Ammon's horn (tissue), 1 donor: Measurements from ENCODE around the gene ARHGAP21.
"Not testable (repeated sequence)": the region's sequence is repeated elsewhere in the genome, so short reads cannot be mapped to it uniquely, and the experiment has no call there.

Experiments
- DNase-seq: peaks from one replicate; pipeline ENCODE4 v3.0.0-alpha.2; 2016; ENCODE audit warnings: low spot score

Gene ARHGAP21

DNA sequence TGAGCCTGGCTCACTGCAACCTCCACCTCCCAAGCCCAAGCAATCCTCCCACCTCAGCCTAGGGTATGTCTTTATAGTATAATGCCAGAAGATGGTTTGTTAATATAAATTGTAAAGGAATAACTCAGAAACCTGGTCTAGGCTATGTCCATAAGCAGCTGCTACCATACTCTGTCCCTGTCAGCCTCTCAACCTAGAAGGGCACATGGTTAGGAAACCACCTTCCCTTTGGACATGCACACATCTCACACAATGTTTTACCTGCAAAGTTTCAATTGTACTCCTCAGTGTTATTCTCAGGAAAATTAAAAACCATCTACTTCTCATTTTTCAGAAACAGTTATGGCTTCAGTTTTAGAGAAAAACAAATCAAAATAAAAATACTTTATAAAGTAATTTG lies 40.1 kb downstream of the ARHGAP21 start:
- no peak for DNase-seq

DNA sequence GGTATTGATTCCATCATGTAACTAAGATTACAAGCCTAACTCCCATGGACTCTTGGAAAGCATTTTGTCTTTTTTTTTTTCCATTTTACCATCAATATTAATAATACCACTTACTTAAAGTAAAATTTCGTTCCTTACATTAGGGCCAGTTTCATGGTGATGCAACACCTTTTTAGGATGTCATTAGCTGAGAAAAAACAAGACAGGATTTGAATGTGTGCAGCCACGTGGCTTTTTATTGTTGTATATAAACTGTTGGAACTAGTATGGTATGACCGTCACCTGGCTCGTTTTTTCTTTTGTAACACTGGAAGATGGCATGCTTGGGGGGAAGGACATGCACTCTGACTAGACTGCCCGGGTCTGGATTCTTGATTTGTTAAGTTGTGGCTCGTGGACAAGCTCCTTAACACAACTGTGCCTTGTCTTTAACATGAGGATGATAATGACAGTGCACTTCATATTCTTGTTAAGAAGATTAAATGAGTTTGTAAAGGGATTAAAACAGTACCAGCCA lies 42.1 kb downstream of the ARHGAP21 start:
- no peak for DNase-seq

DNA sequence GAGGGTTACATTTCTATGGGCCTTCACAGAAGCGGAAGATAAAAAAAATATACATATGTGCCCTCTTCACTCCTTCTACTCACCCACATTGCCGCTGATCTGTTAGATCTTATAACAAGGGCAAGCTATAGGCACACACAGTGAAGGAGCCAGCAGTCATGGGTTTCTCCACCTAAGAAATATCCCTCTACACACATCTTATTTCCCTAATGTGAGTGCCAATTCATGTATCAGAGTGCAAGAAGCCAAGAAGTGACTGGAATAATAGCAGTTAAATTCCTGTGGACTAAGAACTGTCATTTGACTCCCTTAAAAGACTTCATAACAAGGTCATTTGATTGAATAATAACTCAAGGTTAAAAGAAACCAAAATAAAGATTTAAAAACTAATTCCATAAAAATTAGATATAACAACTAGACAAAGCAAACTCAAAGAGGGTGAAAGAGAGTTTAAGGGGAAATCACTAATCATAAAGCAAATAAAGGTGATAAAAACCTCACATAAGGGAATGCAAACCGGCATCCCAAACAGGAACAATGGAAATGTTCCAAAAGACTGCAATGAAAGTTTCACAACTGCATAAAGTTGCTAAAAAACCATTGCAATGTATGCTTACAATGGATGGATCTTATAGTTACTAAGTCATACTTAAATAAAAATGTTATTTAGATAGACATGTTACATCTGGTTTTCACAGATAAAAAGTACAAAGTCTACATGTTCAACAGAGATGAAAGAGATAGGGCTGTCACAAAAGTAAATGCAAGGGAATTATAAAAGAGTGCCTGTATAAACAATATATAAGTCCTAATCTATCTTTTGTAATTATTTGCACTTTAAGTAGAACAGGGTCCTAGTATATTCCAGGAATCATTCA lies 42.8 kb downstream of the ARHGAP21 start:
- DNase-seq, result no peak

DNA sequence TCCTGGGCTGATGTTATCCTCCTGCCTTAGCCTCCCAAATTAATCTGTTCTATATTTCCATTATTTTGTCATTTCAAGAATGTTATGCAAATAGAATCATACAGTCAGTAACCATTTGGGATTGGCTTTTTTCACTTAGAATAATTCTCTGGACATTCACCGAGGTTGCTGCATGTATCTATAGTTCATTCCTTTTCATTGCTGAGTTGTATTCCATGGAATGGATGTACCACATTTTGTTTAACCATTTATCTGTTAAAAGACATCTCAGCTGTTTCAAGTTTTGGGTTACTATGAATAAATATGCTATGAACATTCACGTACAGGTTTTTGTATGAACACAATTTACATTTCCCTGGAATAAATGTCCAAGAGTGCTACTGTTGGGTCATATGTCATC lies 44.9 kb downstream of the ARHGAP21 start:
- DNase-seq, result no peak

DNA sequence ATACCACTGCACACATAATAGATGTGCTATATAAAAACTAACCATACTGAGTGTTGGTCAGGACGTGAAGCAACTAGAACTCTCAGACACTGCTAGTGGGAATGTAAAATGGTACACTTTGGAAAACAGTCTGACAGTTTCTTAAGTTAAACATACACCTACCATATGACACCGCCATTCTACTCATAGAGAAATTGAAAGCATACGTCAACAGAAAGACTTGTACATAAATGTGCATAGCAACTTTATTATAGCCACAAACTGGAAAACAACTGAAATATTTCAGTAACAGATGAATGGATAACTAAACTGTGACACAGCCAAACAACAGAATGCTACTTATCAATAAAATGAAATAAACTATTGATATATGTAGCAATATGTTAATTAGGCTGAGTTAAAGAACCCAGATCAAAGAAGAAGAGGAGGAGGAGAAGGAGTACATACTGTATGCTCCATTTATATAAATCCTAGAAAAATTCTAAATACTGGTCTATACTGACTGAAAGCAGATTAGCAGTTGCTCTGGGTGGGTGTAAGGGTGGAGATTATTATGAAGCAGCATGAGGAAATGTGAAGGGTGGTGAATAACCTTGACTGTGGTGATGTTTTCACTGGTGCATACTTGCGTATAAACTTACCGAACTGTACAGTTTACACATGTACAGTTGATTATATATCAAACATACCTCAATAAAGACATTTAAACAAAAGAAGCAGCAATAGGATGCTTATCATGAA lies 48.6 kb downstream of the ARHGAP21 start:
- no peak for DNase-seq

DNA sequence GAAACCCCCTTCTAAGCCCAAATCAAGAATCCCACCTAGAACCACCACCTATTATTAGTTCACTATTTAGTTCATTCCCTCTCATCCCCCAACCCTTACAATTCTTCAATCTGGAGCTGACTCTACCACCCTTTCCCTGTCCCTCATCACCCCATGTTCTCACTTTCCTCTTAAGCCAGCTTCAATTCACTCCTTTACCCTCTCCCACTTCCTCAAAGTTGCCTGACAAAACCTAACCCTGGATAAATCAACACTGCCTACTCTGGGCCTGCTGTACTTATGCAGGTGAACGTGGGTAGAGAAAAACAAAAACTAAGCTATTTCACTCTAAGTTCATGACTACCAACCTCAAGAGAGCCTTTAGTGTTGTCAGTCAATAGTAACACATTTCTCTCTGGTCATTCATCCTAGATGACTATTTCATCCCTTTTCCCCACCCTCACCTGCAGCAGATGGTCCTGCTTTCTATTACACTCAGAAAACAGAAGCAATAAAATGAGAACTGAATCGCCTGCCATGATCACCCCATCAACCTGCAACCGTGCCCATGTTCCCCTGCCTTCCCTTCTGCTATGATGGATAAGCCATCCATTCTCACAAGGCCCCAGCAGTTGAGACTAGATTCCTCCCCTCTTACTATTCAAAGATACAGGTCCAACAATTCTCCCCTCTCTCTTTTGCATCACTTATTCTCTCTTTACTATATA lies 52.6 kb downstream of the ARHGAP21 start:
- no peak for DNase-seq

DNA sequence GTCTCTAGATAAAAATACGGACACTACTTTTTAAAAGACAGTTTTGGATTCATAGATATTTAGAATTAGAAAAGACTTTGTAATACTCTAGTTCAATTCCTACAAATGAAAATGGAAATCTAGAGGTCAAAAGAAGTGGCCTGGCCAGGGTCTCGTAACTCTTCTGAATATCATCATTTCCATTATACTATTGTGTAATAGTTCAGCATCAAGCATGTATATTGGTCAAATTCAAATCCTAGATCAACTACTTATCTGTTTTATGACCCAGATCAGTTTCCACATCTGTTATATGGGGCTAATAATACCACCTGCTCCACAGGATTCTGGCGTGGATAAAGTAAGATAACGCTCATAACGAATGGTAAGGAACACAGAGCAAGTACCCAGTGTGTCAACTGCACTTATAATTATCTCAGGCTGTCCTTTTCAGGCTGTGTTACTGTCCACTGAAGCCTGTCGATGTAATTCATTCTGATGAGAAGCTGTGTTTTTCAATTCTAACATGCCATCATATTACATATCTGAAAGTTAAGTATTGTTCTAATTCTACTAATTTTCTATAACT lies 54.3 kb downstream of the ARHGAP21 start:
- DNase-seq, result no peak

DNA sequence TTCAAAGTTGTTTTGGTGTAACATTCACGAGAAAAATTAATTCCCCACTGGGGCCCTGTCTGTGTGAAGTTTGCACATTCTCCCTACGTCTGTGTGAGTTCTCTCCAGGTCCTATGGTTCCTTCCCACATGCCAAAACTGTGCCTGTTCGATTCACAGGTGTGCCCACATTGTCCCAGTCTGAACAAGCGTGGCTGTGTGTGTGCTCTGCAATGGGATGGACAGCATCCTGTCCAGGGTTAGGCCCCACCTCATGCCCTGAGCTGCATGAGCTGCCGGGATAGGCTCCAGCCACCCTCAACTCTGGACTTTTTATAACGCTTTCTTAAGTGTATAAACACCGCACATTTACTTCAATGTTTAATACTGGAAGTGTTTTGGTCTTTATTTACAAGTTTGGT lies 55.4 kb downstream of the ARHGAP21 start:
- no peak for DNase-seq

DNA sequence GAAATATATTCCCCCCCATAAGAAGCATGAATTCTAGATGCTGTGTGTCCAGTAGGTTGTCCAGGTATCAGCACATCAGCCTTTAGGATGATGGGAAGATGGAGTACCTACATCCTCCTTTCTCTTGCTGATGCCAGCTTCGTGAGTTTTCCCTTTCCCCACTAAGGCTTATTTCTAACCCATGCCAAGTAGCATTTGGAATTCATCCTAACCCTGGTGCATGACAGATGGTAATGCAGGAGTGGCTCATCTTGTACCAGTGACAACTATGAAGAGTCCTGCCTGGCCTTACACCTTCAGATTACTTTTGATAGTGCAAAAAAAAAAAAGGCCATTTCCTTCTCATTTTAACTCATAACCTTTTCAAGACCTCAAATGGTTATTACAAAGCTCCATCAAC lies 58.7 kb downstream of the ARHGAP21 start:
- DNase-seq, result peak; percentile 53

DNA sequence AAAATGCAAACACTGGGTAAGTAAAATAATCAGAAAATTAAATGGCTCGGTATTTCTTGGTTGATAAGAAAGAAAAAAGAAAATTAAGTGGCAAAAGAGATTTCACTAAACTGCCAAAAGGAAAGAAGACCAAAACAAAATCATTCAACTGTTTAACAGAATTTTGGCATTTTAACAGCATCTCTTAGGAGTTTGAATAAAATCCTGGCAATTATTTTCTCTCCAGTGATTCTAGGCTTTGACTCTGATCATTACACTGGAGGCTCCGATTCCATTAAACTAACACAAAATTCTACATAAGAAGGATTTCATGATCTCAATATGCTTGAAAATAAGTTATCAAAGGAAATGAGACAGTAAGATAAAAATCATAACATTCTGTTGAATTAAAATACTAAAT lies 62.3 kb downstream of the ARHGAP21 start:
- DNase-seq, result no peak

DNA sequence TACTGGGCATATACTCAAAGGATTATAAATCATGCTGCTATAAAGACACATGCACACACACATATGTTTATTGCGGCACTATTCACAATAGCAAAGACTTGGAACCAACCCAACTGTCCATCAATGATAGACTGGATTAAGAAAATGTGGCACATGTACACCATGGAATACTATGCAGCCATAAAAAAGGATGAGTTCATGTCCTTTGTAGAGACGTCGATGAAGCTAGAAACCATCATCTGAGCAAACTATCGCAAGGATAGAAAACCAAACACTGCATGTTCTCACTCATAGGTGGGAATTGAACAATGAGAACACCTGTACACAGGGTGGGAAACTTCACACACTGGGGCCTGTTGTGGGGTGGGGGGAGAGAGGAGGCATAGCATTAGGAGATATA lies 65.4 kb downstream of the ARHGAP21 start:
- DNase-seq, result not testable (repeated sequence)

DNA sequence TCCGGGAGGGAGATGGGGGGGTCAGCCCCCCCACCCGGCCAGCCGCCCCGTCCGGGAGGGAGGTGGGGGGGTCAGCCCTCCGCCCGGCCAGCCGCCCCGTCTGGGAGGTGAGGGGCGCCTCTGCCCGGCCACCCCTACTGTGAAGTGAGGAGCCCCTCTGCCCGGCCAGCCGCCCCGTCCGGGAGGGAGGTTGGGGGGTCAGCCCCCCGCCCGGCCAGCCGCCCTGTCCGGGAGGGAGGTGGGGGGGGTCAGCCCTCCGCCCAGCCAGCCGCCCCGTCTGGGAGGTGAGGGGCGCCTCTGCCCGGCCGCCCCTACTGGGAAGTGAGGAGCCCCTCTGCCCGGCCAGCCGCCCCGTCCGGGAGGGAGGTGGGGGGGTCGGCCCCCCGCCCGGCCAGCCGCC lies 67.4 kb downstream of the ARHGAP21 start:
- not testable (repeated sequence) for DNase-seq

DNA sequence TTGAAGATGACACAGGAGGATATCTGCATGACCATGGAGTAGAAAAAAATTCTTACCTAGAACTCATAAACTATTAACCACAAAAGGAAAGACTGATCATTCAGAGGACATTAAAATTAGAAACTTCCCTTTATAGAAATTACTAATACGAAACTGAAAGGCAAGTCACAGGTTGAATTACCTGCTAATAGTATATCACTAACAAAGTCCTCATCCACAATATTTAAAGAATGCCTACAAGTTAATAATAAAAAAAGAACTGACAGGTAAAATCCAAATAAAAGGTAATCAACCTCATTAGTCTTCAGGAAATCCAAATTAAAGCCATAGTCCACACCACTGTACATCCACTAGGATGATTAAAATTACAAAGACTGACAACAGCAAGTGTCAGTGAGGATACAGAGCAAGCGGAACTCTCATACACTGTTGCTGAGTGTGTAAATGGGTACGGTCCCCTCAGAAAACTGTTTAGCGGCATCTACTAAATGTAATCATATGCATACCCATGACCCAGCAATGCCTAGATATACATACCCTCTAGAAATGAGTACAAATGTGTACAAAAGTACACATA lies 71.2 kb downstream of the ARHGAP21 start:
- no peak for DNase-seq

DNA sequence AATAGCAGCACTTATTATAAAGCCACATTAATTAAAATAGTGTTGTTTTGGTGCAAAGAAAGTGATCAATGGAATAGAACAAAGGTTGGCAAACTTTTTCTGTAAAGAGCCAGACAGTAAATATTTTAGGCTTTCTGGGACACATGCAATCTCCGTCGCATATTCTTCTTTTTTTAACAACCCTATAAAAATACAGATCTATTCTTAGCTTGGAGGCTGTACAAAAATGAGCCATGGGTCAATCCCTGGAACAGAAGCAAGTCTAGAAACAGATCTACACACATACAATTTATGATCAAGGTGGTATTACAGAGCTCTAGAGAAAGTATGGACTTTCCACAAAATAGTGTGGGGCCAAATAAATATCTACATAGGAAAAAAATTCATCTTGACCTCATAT lies 71.8 kb downstream of the ARHGAP21 start:
- no peak for DNase-seq

DNA sequence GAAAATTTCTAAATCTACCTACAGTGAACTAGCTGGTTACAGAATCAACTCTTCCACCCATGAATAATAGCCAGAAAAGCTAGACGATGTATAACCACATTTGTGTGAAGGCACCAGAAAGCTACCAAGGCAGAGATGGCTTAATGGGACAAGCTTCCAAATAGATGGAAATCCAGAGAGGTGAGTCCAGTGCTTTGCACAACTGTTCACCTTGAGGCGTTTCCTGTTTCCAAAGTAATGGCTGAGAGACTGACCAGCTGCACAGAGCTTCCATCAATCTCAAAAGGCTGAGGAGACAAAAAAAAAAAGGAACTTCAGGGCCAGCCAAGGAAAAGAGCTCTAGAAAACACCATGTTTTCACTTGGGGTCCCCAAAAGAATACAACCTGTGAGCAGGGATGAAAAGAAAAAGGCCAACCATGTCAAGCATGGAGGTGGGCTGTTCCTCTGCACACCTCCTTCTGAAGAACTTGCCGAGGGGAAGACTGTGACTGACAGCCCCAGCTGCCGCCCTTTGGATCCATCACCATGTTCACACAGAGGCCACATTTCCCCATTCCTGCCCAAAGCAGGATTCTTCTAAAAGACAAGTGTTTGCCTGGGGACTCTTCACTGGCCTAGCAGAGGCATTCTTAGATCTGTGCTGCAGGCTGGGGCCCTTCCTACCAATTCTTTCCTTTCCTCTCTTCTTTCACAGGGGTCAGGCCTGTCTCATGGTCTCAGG lies 72.9 kb downstream of the ARHGAP21 start:
- no peak for DNase-seq

DNA sequence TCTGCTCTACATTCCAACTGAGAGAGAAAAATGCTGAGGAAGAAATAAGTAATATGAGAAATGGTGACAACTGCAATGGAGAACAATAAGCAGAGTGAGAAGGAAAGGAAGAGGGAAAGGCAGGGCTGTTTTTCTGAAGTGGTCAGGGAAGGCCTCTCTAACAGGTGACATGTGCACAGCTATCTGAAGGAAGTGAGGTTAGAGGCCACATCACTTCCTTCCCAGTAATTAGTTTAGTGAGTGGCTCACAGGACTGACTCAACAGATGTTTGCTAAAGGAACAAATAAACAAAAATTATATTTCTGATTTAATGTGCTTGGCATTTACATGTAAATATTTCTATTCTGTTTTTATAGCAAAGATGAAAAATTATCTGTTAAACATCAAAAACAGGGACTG lies 77.9 kb downstream of the ARHGAP21 start:
- DNase-seq, result no peak

DNA sequence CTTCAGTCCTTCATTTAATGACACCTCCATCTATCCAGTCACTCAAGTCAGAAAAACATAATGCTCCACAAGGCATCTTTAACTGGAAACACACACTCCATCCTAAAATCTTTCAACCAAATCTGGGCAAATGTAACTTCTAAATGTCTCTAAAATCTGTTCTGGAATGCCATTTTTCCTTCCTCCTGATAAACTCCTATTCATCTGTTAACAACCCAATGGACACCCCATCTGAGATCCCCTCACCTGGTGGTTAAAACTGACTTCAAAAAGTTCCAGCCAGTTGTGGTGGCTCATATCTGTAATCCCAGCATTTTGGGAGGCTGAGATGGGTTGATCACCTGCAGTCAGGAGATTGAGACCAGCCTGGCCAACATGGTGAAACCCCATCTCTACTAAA lies 78.7 kb downstream of the ARHGAP21 start:
- DNase-seq, result no peak

DNA sequence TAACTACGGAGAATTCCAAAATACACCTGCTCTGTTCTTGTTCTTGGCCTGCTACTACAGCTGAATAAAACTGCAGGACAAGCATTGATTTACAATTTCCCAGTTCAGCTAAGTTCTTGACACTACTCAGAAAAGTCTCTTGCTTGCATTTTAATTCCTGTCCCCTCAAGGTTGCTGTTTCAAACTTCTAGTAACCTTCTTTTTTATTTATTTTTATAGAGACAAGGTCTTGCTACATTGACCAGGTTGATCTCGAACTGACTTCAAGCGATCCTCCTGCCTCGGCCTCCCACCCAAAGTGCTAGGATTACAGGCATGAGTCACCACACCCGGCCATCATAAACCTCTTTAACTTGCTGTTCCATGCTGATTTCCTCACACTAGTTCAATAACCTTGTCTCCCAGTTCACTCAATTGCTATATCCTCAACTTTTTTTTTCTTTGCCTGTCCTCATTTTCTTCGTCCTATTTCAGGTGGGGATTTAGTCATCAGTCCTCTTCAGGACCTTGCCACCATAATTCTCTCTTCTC lies 79.9 kb downstream of the ARHGAP21 start:
- no peak for DNase-seq

DNA sequence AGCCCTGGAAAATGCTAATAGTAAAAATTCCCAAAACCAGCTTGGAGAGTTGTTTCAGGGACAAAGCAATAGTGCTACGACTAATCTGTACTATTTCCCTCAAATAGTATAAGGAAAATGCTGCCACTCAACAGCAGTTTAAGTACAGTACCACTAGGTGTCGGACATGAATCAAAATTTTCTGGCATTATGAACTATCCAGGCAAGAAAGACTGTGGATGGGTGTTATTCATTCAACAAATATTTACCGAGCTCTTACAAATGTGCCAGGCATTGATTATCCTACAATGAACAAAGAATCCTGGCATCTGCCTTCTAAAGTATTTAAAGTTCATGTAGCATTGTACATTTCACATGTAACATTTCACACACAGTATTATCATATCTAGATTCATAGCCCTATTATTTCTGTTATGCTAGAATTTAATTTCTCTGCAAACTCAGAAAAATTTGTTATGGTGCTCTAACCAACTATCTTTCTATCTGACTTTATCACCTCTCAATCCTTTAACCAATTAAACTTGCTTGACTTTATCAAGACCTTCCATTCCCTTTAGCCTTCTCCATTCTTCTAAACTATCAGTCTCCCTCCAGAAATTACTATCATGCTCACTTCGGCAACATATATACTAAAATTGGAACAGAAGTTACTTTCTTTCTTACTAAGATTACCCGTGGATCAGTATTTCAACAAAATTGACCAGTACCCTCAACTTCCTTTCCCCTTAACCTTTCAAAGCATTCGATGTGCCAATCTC lies 80.6 kb downstream of the ARHGAP21 start:
- peak; percentile 66 for DNase-seq

DNA sequence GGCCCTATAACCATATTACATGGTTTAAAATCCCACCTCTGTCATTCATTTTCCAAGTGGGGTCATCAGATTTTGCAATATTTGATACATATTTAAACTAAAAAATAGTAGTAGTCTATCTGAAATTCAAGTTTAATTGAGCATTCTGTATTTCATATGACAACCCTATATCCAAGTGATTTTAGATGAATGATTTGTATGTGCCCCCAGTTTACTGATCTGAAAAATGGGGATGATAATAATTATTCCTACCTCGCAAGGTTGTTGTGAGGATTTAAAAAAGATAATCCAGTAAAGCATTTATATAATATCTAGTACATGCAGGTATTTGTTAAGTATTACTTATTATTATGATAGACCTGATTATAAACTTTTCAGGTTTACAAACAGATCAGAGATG lies 84.6 kb downstream of the ARHGAP21 start:
- DNase-seq, result no peak
